ENCODE measurements around the gene MMP24.

The MMP24 gene

DNA sequence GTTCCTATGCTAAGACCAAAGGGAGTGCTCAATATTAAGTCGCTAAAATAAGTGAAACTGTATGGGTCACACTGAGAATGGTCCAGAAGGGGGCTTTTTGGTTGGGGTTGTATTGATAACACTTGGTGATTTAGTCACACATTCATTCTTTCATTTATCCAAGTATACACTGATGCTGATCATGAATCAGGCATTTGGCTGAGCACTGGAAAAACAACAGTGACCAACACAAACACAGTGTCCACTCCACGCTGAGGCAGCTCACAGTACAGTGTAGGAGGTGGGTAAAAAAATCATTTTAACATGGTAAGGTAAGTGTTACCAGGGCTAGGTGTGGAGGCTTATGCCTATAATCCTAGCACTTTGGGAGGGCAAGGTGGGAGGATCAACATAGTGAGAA lies 74.9 kb downstream of the MMP24 start:
- Mint-ChIP-seq H3K4me1 (ENCODE audit: low read depth in 2 of 2) (peaks cover 5 to 9% of the 10 kb centered on the region in 2 donors), H3K36me3 (ENCODE audit: insufficient read depth) (no peaks in the 10 kb centered on the region), H3K4me3 (no peak overlapping the region), H3K9me3 (no peaks in the 10 kb centered on the region), H3K27ac (no peak overlapping the region), H3K27me3 (peaks cover 0 to 2% of the 10 kb centered on the region in 2 donors)
- DNase-seq (no peak), ATAC-seq (replicated peaks) (no peak)

DNA sequence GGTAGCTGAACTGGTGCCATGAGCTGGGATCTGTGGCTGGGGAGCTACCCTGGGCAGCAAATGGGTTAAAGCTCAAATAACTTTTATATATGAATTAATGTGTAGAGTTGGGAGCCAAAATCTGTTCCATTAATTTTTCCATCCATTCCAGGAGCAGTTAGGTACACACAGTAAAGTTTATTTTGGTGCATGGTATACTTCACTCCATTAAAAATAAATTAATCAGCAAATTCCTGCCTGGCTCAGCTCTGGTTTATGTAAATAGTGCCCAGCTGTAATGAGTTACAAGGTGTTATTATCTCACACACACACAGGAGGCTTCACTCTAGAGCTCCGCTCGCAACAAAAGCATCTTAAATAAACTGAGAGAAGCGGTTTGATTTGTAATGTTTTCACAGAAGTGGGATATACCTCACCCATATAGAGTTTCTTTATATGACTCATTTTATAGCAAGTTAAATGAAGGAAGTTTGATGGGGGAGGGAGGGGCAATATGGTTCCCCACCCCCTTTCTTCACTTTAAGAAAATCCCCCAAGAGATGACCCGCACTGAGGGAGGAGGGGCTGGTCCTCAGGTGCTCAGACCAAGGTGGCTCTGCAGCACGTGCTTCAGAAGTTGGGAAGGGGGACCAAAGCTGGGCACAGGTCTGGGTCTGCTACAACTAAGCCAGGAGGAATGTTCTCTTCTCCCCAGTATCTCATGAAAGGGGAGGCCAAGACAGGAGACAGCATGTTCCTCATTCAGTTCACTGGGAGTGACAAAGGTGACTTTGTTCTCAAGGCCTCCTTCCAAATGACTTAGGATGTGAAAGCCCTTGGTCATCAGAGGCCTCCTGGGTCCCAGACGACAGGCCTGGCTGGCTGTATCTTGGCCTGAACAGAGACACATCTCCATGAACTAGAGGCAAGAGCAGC lies 76.2 kb downstream of the MMP24 start:
- DNase-seq (no peak), ATAC-seq (replicated peaks) (no peak)
- peaks cover 3% of the 10 kb centered on the region for H3K36me3 Mint-ChIP-seq (ENCODE audit: insufficient read depth)
- H3K27me3 Mint-ChIP-seq = no peaks in the 10 kb centered on the region
- H3K4me3 Mint-ChIP-seq = no peak overlapping the region
- H3K9me3 Mint-ChIP-seq = no peaks in the 10 kb centered on the region
- peaks cover 5 to 9% of the 10 kb centered on the region in 2 donors for H3K4me1 Mint-ChIP-seq (ENCODE audit: low read depth in 2 of 2)
- H3K27ac Mint-ChIP-seq = no peak overlapping the region

DNA sequence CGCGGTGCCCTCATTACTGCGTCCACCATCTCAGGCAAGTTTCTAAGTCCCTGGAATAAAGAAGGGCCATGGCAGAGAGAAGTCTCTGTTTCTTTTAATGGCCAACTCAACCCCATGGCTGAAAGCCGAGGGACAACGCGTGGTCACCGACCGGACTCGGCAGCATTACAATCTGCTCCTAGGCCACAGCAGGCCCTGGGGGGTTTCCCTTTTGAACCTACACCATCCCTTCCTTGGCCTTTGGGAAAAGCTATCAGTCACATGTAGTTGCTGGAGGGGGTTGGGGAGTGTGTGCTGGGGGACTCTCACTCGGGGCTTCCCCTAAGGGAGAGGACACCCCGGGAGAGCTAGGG lies 76.9 kb downstream of the MMP24 start:
- peaks cover 5 to 9% of the 10 kb centered on the region in 2 donors for H3K4me1 Mint-ChIP-seq (ENCODE audit: low read depth in 2 of 2)
- H3K36me3 Mint-ChIP-seq (ENCODE audit: insufficient read depth) = peaks cover 3% of the 10 kb centered on the region
- no peak overlapping the region for H3K4me3 Mint-ChIP-seq
- DNase-seq (no peak), ATAC-seq (replicated peaks) (no peak)
- peak overlapping the region in 1 of 2 donors; percentile 65 for H3K27ac Mint-ChIP-seq
- no peaks in the 10 kb centered on the region for H3K27me3 Mint-ChIP-seq
- H3K9me3 Mint-ChIP-seq = no peaks in the 10 kb centered on the region

DNA sequence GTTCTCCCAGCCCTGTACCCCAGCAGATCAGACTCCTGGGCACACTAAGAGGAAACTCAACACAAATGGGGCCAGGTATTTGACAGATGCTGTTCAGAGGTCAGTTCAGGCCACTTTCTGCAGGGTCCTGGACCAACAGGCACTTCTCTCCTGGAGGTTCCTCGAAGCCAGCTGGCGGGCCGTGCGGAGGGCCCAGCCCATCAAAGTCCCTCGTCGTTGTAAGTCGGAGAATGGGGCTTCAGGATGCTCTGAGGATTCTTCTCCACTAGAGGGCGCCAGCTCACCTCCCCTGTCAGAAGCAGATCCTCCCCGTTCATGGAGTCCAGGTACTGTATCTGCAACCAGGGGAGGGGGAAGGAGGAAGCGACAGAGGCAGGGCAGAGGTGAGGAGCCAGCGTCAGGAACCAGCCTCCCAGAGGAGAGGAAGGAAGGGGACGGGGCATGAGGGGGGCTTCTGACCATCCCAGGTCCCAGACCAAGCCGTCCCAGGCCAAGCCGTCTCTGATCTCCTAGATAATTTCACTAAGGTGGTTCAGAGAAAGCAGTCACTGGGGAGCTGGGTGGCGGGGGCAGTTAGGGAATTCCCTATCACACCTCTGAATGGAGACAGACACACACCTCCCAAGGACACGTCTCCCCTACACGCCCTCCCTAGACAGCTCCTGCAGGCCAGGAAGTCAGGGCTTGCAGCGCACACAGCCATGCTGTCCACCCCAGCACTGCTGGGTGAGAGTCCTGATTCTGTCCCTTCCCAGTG lies 77.4 kb downstream of the MMP24 start:
- Mint-ChIP-seq H3K9me3 (no peaks in the 10 kb centered on the region), H3K27ac (peak overlapping the region; percentile 36 to 65), H3K4me1 (ENCODE audit: low read depth in 2 of 2) (peaks cover 5 to 9% of the 10 kb centered on the region in 2 donors), H3K27me3 (no peaks in the 10 kb centered on the region), H3K4me3 (no peak overlapping the region), H3K36me3 (ENCODE audit: insufficient read depth) (peaks cover 3% of the 10 kb centered on the region)
- DNase-seq = peak; percentile 82 to 83 (median 83)
- ATAC-seq (replicated peaks) = peak; percentile 96

DNA sequence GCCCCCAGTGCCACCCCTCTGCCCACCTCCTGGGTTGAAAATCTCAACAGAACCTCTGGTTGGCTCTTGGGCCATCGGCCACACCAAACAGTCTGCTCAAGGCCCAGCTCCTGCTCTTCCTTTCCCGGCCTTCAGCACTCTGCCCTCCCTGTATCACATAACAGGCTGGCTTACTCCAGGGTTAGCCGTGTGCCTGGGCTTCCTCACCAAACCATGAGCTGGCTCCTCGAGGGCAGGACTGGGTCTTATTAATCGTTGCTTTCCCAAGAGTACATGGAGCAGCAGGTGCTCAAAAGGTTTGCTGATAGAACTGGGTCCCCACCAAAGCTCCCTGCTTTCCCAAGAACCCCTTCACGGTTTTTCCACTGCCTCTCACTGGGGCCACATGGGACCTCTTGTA lies 78.5 kb downstream of the MMP24 start:
- DNase-seq (no peak), ATAC-seq (replicated peaks) (no peak)
- Mint-ChIP-seq H3K9me3 (no peaks in the 10 kb centered on the region), H3K4me3 (no peak overlapping the region), H3K27me3 (no peaks in the 10 kb centered on the region), H3K4me1 (ENCODE audit: low read depth in 2 of 2) (peaks cover 5 to 9% of the 10 kb centered on the region in 2 donors), H3K36me3 (ENCODE audit: insufficient read depth) (peaks cover 8% of the 10 kb centered on the region), H3K27ac (peak overlapping the region; percentile 36 to 65)

DNA sequence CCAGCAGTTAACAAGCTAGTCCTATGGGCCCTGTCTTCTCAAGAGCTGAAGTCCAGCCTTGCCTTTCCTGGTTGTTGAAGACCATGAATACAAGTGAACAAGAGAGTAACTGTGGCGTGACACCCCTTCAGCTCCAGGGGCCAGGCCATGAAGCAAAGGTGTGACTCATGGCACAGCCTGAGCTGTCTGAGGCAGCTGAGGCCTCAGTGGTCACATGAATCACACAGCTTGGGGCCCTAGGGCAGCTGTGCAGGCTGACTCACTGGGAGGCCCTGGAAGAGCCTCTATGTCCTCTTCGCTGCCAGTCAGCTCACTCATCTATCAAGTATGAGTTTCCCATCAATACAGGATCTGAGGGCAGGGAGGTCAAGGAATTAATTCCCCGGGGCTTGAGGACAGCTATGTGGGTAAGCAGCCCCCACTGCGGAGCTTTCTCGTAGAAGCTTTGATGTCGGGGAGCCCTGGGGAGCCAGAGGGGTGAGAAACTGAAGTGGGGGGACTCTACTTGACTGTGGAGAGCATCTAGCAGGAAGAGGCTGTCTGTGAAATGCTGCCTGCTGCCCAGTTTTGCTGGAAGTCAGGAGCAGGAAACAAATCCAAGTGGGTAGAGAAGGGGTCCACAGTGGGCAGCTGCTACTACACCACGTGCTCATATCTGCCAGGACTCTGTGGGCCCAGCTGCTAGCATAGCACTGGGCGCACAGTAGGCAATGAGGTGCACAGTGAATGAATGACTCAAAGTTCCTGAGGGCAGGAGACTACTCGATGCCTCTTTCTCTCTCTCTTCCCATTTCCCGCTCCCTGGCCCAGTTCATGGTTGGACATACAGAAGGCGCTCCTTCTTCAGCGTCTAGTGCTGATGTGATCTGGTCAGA lies 79.4 kb downstream of the MMP24 start:
- Mint-ChIP-seq H3K9me3 (no peaks in the 10 kb centered on the region), H3K27me3 (no peaks in the 10 kb centered on the region), H3K4me1 (ENCODE audit: low read depth in 2 of 2) (peaks cover 5 to 9% of the 10 kb centered on the region in 2 donors), H3K36me3 (ENCODE audit: insufficient read depth) (peaks cover 8% of the 10 kb centered on the region), H3K27ac (peak overlapping the region; percentile 49 to 65), H3K4me3 (no peak overlapping the region)
- ATAC-seq (replicated peaks) (no peak), DNase-seq (no peak)

DNA sequence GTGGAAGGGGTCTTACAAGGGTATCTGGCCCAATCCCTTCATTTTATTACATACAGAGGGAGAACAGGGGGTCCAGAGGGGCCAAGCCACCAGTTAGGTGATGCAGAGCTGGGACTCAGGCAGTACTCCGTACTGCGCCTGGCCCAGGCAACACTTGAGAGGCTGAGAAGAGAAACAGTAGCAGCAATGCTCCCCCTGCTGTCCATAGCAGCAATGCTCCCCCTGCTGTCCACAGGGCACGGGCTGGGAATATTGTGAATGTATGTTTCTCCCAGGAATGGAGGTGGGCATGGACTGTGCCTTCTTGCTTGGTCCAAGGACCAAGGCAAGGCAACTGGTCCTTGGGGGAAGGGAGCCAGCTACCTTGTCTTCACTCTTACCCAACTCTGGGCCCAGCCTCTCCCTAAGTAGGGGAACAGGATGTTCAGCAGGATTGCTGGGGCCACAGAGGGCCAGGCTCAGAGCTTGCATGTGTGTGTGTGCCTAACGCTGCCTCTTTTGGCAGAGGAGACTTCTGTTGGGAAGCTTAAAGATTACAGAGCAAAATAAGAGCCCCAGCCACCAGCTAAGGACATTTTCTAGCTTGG lies 80.5 kb downstream of the MMP24 start:
- no peaks in the 10 kb centered on the region for H3K27me3 Mint-ChIP-seq
- ATAC-seq (replicated peaks) (peak; percentile 28), DNase-seq (peak in 1 of 3 experiments; percentile 14)
- H3K36me3 Mint-ChIP-seq (ENCODE audit: insufficient read depth) = peaks cover 8% of the 10 kb centered on the region
- H3K4me1 Mint-ChIP-seq (ENCODE audit: low read depth in 2 of 2) = peaks cover 5 to 9% of the 10 kb centered on the region in 2 donors
- H3K27ac Mint-ChIP-seq = peak overlapping the region; percentile 21 to 49
- H3K9me3 Mint-ChIP-seq = no peaks in the 10 kb centered on the region
- no peak overlapping the region for H3K4me3 Mint-ChIP-seq

DNA sequence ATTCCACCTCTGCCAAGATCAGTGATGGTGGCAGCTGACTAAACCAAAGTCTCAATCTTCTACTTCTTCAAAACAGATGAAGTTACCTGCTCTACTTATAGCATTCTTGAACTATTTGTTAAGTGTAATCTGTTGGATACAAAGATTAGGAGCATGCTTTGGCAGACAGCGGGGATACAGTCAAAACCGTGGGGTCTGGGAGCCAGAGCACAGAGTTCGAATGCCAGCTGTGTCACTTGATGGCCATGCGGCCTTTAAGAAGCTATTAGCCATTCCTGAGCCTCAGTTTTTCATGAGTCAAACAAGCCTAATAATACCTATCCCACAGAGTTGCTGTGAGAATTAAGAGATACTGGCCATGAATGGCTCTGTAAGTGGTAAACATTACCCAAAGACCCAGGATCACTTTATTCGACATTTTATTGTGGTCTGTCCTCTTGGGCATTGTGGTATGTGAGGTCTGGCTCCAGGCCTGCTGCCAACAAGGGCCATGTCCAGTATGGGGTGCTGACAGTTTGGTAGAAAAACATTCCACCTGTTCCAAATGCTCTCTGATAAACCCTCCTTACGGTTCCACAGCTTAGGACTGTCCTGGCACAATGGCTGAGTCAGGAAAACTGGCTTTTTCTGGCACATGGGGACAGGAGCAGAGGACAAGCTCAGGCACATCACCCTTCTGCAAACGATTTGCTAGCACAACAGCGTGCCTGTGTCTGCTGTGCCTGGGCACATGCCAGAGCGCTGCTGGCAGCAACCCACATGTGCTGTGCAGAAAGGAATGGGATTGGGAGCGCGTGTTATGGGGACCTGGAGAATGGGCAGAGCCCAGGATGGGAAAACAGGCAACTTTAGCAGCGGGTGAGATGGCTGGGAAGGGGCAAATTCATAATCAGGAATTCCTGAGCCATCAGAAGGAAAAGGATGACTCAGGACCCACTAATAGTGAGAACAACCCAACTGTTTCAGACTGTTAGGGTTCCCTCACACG lies 81.5 kb downstream of the MMP24 start:
- Mint-ChIP-seq H3K27ac (no peak overlapping the region), H3K4me1 (ENCODE audit: low read depth in 2 of 2) (peaks cover 5 to 15% of the 10 kb centered on the region in 2 donors)

DNA sequence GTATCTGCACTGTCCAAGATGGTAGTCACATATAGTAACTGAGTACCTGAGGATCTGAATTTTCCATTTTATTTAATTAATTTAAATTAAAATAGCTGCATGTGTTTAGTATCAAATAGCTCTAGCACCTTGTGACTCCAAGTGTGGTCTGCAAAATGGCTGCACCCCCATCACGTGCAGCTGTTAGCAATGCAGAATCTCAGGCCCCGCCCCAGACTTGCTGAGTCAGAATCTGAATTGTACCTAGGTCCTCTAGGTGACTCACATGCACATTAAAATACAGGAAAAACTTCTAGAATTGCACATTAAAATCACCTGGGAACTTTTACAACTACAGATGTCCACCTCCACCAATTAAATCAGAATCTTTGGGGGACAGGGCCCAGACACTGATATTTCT lies 84.9 kb downstream of the MMP24 start:
- peaks cover 12% of the 10 kb centered on the region for H3K36me3 Mint-ChIP-seq (ENCODE audit: insufficient read depth)
- ATAC-seq (replicated peaks) (no peak), DNase-seq (no peak)
- H3K4me1 Mint-ChIP-seq (ENCODE audit: low read depth in 2 of 2) = peaks cover 6 to 20% of the 10 kb centered on the region in 2 donors
- no peaks in the 10 kb centered on the region for H3K27me3 Mint-ChIP-seq
- no peaks in the 10 kb centered on the region for H3K9me3 Mint-ChIP-seq
- no peak overlapping the region for H3K4me3 Mint-ChIP-seq
- H3K27ac Mint-ChIP-seq = no peak overlapping the region

More for the DNA sequence above, 81.5 kb downstream of the MMP24 start:
- no peaks in the 10 kb centered on the region for H3K27me3 Mint-ChIP-seq
- H3K9me3 Mint-ChIP-seq = no peaks in the 10 kb centered on the region
- peaks cover 8% of the 10 kb centered on the region for H3K36me3 Mint-ChIP-seq (ENCODE audit: insufficient read depth)
- ATAC-seq (replicated peaks) = no peak
- no peak overlapping the region for H3K4me3 Mint-ChIP-seq
- DNase-seq = no peak

DNA sequence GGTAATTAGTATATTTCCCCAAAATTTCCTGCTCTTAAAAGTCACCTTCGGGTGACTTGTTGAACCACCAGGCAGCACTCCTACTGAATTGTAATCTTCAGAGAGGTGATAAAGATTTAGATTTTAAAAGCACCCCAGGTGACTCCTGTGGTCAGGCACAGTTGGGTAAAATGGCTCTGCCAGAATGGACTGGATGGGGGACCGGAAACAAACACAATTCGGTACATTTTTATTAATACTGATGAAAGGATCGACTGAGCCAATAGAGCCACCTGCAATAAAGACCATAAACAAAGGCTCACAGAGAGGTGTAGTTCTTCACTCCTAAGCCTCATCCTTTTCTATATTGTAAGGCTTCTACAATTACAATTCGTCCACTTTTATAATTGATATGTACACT lies 85.3 kb downstream of the MMP24 start:
- Mint-ChIP-seq H3K4me1 (ENCODE audit: low read depth in 2 of 2) (peaks cover 6 to 20% of the 10 kb centered on the region in 2 donors), H3K27ac (no peak overlapping the region), H3K4me3 (no peak overlapping the region), H3K9me3 (no peaks in the 10 kb centered on the region), H3K36me3 (ENCODE audit: insufficient read depth) (peaks cover 9% of the 10 kb centered on the region), H3K27me3 (no peaks in the 10 kb centered on the region)
- ATAC-seq (replicated peaks) = no peak
- DNase-seq = no peak

DNA sequence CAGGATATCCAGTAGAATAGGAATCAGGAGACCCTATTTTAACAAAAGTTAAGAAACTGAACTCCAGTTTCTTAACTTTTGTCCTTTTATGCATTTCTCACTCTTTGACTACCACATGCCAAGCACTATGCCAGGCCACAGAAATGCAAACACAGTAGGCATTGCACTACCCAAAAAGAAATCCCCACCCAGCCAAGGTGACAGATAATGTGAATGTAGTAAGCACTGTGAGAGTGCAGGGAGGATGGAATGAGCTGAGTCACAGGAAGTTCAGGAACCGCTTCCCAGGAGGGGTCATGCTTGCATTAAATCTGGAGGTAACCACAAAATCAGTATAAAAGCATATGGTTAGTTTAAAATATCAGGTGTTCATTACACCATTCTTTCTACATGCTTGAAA lies 85.8 kb downstream of the MMP24 start:
- Mint-ChIP-seq H3K4me3 (no peak overlapping the region), H3K36me3 (ENCODE audit: insufficient read depth) (peaks cover 9% of the 10 kb centered on the region), H3K9me3 (no peaks in the 10 kb centered on the region), H3K27ac (no peak overlapping the region), H3K27me3 (no peaks in the 10 kb centered on the region), H3K4me1 (ENCODE audit: low read depth in 2 of 2) (peaks cover 6 to 20% of the 10 kb centered on the region in 2 donors)
- ATAC-seq (replicated peaks) = no peak
- DNase-seq = no peak
